NCI-H2081 (cell line): Measurements from ENCODE around the gene TMEM94.
"Not testable (repeated sequence)": the region's sequence is repeated elsewhere in the genome, so short reads cannot be mapped to it uniquely, and the experiment has no call there.

Experiments used
- DNase-seq, 2 experiments: peaks; one replicate each; lab custom pipeline; 2025; lab: John Stamatoyannopoulos, UW

The TMEM94 gene

GRCh38 chr17:75456417-75457046 lies at the start of gene TMEM94:
TSS of gene TMEM94 (plus strand) at chr17:75456635. CDS start at chr17:75471906, 15,271 bp downstream.
- DNase-seq = peak; percentile 99

GRCh38 chr17:75407655-75408352 lies 48.6 kb upstream of the TMEM94 start:
- DNase-seq = no peak

- no peak for DNase-seq
Observed at GRCh38 chr17:75410141-75410540, 46.3 kb upstream of the TMEM94 start.

GRCh38 chr17:75411328-75412067 lies 44.9 kb upstream of the TMEM94 start:
- no peak for DNase-seq

- DNase-seq = peak; percentile 81 to 83
Observed at GRCh38 chr17:75412455-75413317, 43.7 kb upstream of the TMEM94 start.

GRCh38 chr17:75414488-75414887 lies 41.9 kb upstream of the TMEM94 start:
- DNase-seq = no peak

- no peak for DNase-seq
Observed at GRCh38 chr17:75416006-75416405, 40.4 kb upstream of the TMEM94 start.

GRCh38 chr17:75417054-75417580 lies 39.3 kb upstream of the TMEM94 start:
- DNase-seq = no peak

- no peak for DNase-seq
Observed at GRCh38 chr17:75418531-75418930, 37.9 kb upstream of the TMEM94 start.

- no peak for DNase-seq
Observed at GRCh38 chr17:75428543-75429469, 27.6 kb upstream of the TMEM94 start.

GRCh38 chr17:75430159-75430974 lies 26.1 kb upstream of the TMEM94 start:
- DNase-seq = no peak

GRCh38 chr17:75433218-75433783 lies 23.1 kb upstream of the TMEM94 start:
- DNase-seq = no peak

- not testable (repeated sequence) for DNase-seq
Observed at GRCh38 chr17:75434433-75434832, 22.0 kb upstream of the TMEM94 start.

GRCh38 chr17:75437404-75437803 lies 19.0 kb upstream of the TMEM94 start:
- DNase-seq = not testable (repeated sequence)

GRCh38 chr17:75439287-75439686 lies 17.1 kb upstream of the TMEM94 start:
- no peak for DNase-seq

GRCh38 chr17:75440738-75441448 lies 15.5 kb upstream of the TMEM94 start:
- no peak for DNase-seq

GRCh38 chr17:75442168-75443103 lies 14.0 kb upstream of the TMEM94 start:
- no peak for DNase-seq

GRCh38 chr17:75445296-75445695 lies 11.1 kb upstream of the TMEM94 start:
- DNase-seq = no peak
